Subcutaneous abdominal adipose tissue (tissue), 5 donors: ENCODE data around the gene MRLN.
"Not testable (repeated sequence)": the region's sequence is repeated elsewhere in the genome, so short reads cannot be mapped to it uniquely, and the experiment has no call there.

Source experiments
- H3K27ac ChIP-seq: one replicate; pipeline ENCODE4 v1.7.0; 2013; ENCODE audit warnings: low read depth, mild to moderate bottlenecking, inconsistent platforms, low read length, moderate library complexity
- H3K27me3 ChIP-seq, 5 donors: one replicate each; pipeline ENCODE4 v1.7.0; 2013; ENCODE audit warnings: low read length in 5 of 5, inconsistent platforms in 1 of 5; ENCODE audit not compliant: control insufficient read depth in 5 of 5, insufficient read depth in 4 of 5
- H3K36me3 ChIP-seq, 5 donors: one replicate each; pipeline ENCODE4 v1.7.0; 2013; ENCODE audit warnings: low read length in 5 of 5; ENCODE audit not compliant: control insufficient read depth in 5 of 5, insufficient read depth in 5 of 5
- H3K4me1 ChIP-seq, 5 donors: one replicate each; pipeline ENCODE4 v1.7.0; 2013; ENCODE audit warnings: low read length in 5 of 5, mild to moderate bottlenecking in 3 of 5, moderate library complexity in 1 of 5; ENCODE audit not compliant: control insufficient read depth in 5 of 5, insufficient read depth in 5 of 5
- H3K4me3 ChIP-seq, 5 donors: one replicate each; pipeline ENCODE4 v1.7.0; 2013; ENCODE audit warnings: low read length in 5 of 5, low read depth in 1 of 5
- H3K9ac ChIP-seq, 5 donors: one replicate each; pipeline ENCODE4 v1.7.0; 2013; ENCODE audit warnings: low read length in 5 of 5, mild to moderate bottlenecking in 4 of 5, moderate library complexity in 3 of 5
- H3K9me3 ChIP-seq, 5 donors: one replicate each; pipeline ENCODE4 v1.7.0; 2013; ENCODE audit warnings: low read length in 5 of 5; ENCODE audit not compliant: control insufficient read depth in 5 of 5
- donor health status: healthy.
- donor health status: healthy.
- donor health status: healthy.
- donor health status: healthy.
- donor health status: healthy.

MRLN gene

GRCh38 chr10:59729167-59729566 is 24.1 kb downstream of the MRLN start:
- H3K27me3 ChIP-seq, H3K9me3 ChIP-seq, H3K36me3 ChIP-seq, H3K4me1 ChIP-seq, H3K4me3 ChIP-seq, H3K27ac ChIP-seq, H3K9ac ChIP-seq: not testable (repeated sequence)

GRCh38 chr10:59724098-59724938 is 28.9 kb downstream of the MRLN start:
- H3K4me1 ChIP-seq = no peaks in the 10 kb centered on the region
- no peak overlapping the region for H3K27ac ChIP-seq
- no peaks in the 10 kb centered on the region for H3K27me3 ChIP-seq
- H3K4me3 ChIP-seq = no peak overlapping the region
- H3K36me3 ChIP-seq = no peaks in the 10 kb centered on the region
- H3K9me3 ChIP-seq = peaks cover 0 to 6% (median 0%) of the 10 kb centered on the region in 5 donors
- no peak overlapping the region for H3K9ac ChIP-seq

GRCh38 chr10:59720377-59720776 is 32.9 kb downstream of the MRLN start:
- Histone ChIP-seq H3K36me3 (no peaks in the 10 kb centered on the region), H3K4me1 (no peaks in the 10 kb centered on the region), H3K9ac (no peak overlapping the region), H3K27ac (no peak overlapping the region), H3K9me3 (peaks cover 0 to 6% (median 0%) of the 10 kb centered on the region in 5 donors), H3K27me3 (no peaks in the 10 kb centered on the region), H3K4me3 (no peak overlapping the region)

GRCh38 chr10:59719374-59719773 is 33.9 kb downstream of the MRLN start:
- H3K27me3 ChIP-seq = no peaks in the 10 kb centered on the region
- H3K4me3 ChIP-seq = no peak overlapping the region
- no peak overlapping the region for H3K9ac ChIP-seq
- no peaks in the 10 kb centered on the region for H3K4me1 ChIP-seq
- H3K27ac ChIP-seq = no peak overlapping the region
- no peaks in the 10 kb centered on the region for H3K36me3 ChIP-seq
- H3K9me3 ChIP-seq = peaks cover 0 to 6% (median 0%) of the 10 kb centered on the region in 5 donors

- H3K9ac ChIP-seq = no peak overlapping the region
- peaks cover 0 to 6% (median 0%) of the 10 kb centered on the region in 5 donors for H3K9me3 ChIP-seq
- no peaks in the 10 kb centered on the region for H3K27me3 ChIP-seq
- H3K4me3 ChIP-seq = no peak overlapping the region
- no peak overlapping the region for H3K27ac ChIP-seq
- no peaks in the 10 kb centered on the region for H3K36me3 ChIP-seq
- no peaks in the 10 kb centered on the region for H3K4me1 ChIP-seq
Observed at GRCh38 chr10:59718257-59718656, 35.0 kb downstream of the MRLN start.

- H3K27me3 ChIP-seq = peaks cover 5 to 13% (median 6%) of the 10 kb centered on the region in 5 donors
- no peak overlapping the region for H3K9ac ChIP-seq
- no peaks in the 10 kb centered on the region for H3K9me3 ChIP-seq
- peaks cover 0 to 20% (median 17%) of the 10 kb centered on the region in 5 donors for H3K4me1 ChIP-seq
- no peaks in the 10 kb centered on the region for H3K36me3 ChIP-seq
- no peak overlapping the region for H3K27ac ChIP-seq
- no peak overlapping the region for H3K4me3 ChIP-seq
Observed at GRCh38 chr10:59713196-59713821, 39.9 kb downstream of the MRLN start.

GRCh38 chr10:59711871-59712494 is 41.3 kb downstream of the MRLN start:
- H3K9me3 ChIP-seq = no peaks in the 10 kb centered on the region
- H3K9ac ChIP-seq = no peak overlapping the region
- no peak overlapping the region for H3K4me3 ChIP-seq
- no peak overlapping the region for H3K27ac ChIP-seq
- H3K4me1 ChIP-seq = peaks cover 0 to 20% (median 17%) of the 10 kb centered on the region in 5 donors
- peaks cover 5 to 14% (median 6%) of the 10 kb centered on the region in 5 donors for H3K27me3 ChIP-seq
- H3K36me3 ChIP-seq = no peaks in the 10 kb centered on the region

- Histone ChIP-seq H3K4me3 (peak within 1 kb of the TSS; percentile 31 to 80 (median 56)), H3K4me1 (peaks cover 0 to 20% (median 17%) of the 10 kb centered on the region in 5 donors), H3K9me3 (no peaks in the 10 kb centered on the region), H3K27me3 (peaks cover 5 to 14% (median 6%) of the 10 kb centered on the region in 5 donors), H3K9ac (peak within 1 kb of the TSS in 4 of 5 donors; percentile 23 to 52 (median 26)), H3K36me3 (no peaks in the 10 kb centered on the region), H3K27ac (no peak within 1 kb of the TSS)
Observed at GRCh38 chr10:59709395-59710125, 43.7 kb downstream of the MRLN start, which contains the start of gene SLC16A9. SLC16A9 (minus strand) TSS chr10:59709850; CDS start chr10:59684291, 25,559 bp downstream.

GRCh38 chr10:59708816-59709394 is 44.4 kb downstream of the MRLN start:
- no peak overlapping the region for H3K27ac ChIP-seq
- peak overlapping the region in 1 of 5 donors; percentile 23 for H3K9ac ChIP-seq
- H3K27me3 ChIP-seq = peaks cover 5 to 14% (median 6%) of the 10 kb centered on the region in 5 donors
- H3K4me1 ChIP-seq = peaks cover 0 to 20% (median 17%) of the 10 kb centered on the region in 5 donors
- no peaks in the 10 kb centered on the region for H3K9me3 ChIP-seq
- peak overlapping the region in 4 of 5 donors; percentile 55 to 80 (median 60) for H3K4me3 ChIP-seq
- H3K36me3 ChIP-seq = no peaks in the 10 kb centered on the region
